Skeletal muscle satellite cell (primary cell): Measurements from ENCODE around the gene CCDC102B. TPM values are rescaled to one million over a fixed set of nuclear protein-coding genes. Genes with fewer than 3 reads are reported as not detected.

Source experiments
- H3K27me3 ChIP-seq: 2 replicates; pipeline ENCODE4 v1.7.0; 2013; ENCODE audit warnings: low read length; ENCODE audit not compliant: control insufficient read depth, insufficient read depth
- H3K36me3 ChIP-seq: 2 replicates; pipeline ENCODE4 v1.7.0; 2013; ENCODE audit warnings: mild to moderate bottlenecking, control low read depth, low read length; ENCODE audit not compliant: insufficient read depth
- H3K4me1 ChIP-seq: 2 replicates; pipeline ENCODE4 v1.7.0; 2013; ENCODE audit warnings: low read length; ENCODE audit not compliant: control insufficient read depth, insufficient read depth
- H3K4me2 ChIP-seq: 2 replicates; pipeline ENCODE4 v1.7.0; 2013; ENCODE audit warnings: mild to moderate bottlenecking, low read length
- H3K4me3 ChIP-seq: 2 replicates; pipeline ENCODE4 v1.7.0; 2013; ENCODE audit warnings: low read length
- H3K9ac ChIP-seq: 2 replicates; pipeline ENCODE4 v1.7.0; 2013; ENCODE audit warnings: mild to moderate bottlenecking, low read depth, low read length, moderate library complexity
- H3K9me3 ChIP-seq: replicated peaks from 2 replicates; pipeline ENCODE4 v1.7.0; 2013; ENCODE audit warnings: mild to moderate bottlenecking, control low read depth, low read length
- total RNA-seq: library from RNA; depleted of rRNA; stranded (reverse); fragments of >200 nt; gene quantifications from 2 replicates; pipeline ENCODE4 v1.2.3, GENCODE V29; 2012; rRNA removed

The CCDC102B gene
- 2.8 and 8.4 TPM in 2 replicates for total RNA-seq

DNA sequence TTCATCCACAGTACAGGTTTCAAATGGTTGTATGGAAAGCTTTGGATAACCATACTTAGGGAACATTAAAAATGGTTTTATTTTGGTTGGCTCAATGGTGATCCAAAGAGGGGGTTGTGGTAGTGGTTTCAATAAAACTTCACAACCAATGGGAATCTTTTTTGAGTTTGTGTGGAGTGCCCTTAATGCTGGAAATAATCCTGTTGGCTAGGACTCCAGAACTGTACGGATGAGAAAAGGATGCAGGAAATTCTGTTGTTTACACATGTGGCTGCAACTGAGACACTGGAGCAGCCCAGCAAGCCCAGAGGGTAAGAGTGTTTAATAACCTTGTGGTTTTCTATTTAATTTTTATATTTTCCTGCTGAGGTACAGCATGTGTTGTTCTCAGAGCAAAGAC, at the start of gene CCDC102B:
TSS of gene CCDC102B (plus strand) at position 210 of the 400 bp plus-strand sequence. CDS start 38,684 bp downstream, outside the sequence.
- H3K36me3 ChIP-seq: no peaks in the 10 kb centered on the region
- peak within 1 kb of the TSS; percentile 54 for H3K4me2 ChIP-seq
- H3K27me3 ChIP-seq: no peaks in the 10 kb centered on the region
- peak within 1 kb of the TSS; percentile 41 for H3K4me3 ChIP-seq
- H3K9me3 ChIP-seq: no peaks in the 10 kb centered on the region
- H3K4me1 ChIP-seq: peaks cover 24% of the 10 kb centered on the region
- H3K9ac ChIP-seq: peak within 1 kb of the TSS; percentile 36

- no peak overlapping the region for H3K4me2 ChIP-seq
- H3K4me3 ChIP-seq: no peak overlapping the region
- H3K9me3 ChIP-seq: no peaks in the 10 kb centered on the region
- no peaks in the 10 kb centered on the region for H3K4me1 ChIP-seq
- no peaks in the 10 kb centered on the region for H3K36me3 ChIP-seq
- no peaks in the 10 kb centered on the region for H3K27me3 ChIP-seq
- H3K9ac ChIP-seq: no peak overlapping the region
Observed at GRCh38 chr18:68757126-68757525, 40.8 kb upstream of the CCDC102B start.

DNA sequence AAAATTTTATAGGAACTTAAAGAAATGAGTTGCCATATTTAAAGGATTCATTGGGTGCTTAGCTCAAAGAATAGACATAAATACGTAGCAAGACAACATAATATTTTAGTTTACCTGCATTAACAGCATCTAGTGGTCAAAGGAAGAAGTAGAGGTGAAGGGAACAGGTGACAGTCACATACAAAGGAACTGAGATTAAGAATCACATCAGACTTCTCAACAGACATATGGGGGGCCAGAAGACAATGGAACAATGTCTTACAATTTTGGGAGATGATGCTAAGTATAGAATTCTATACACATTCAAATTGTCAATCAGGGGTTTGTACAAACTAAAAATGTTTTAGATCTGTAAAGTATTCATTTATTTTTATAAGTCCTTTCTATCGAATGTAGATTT, 38.6 kb upstream of the CCDC102B start:
- H3K36me3 ChIP-seq: no peaks in the 10 kb centered on the region
- no peak overlapping the region for H3K9ac ChIP-seq
- H3K4me1 ChIP-seq: peaks cover 3% of the 10 kb centered on the region
- H3K4me2 ChIP-seq: no peak overlapping the region
- H3K9me3 ChIP-seq: no peaks in the 10 kb centered on the region
- H3K27me3 ChIP-seq: no peaks in the 10 kb centered on the region
- no peak overlapping the region for H3K4me3 ChIP-seq

GRCh38 chr18:68763083-68763482, 34.8 kb upstream of the CCDC102B start:
- no peaks in the 10 kb centered on the region for H3K36me3 ChIP-seq
- no peaks in the 10 kb centered on the region for H3K9me3 ChIP-seq
- H3K4me2 ChIP-seq: no peak overlapping the region
- H3K4me3 ChIP-seq: no peak overlapping the region
- no peaks in the 10 kb centered on the region for H3K27me3 ChIP-seq
- H3K4me1 ChIP-seq: peaks cover 3% of the 10 kb centered on the region
- H3K9ac ChIP-seq: no peak overlapping the region

DNA sequence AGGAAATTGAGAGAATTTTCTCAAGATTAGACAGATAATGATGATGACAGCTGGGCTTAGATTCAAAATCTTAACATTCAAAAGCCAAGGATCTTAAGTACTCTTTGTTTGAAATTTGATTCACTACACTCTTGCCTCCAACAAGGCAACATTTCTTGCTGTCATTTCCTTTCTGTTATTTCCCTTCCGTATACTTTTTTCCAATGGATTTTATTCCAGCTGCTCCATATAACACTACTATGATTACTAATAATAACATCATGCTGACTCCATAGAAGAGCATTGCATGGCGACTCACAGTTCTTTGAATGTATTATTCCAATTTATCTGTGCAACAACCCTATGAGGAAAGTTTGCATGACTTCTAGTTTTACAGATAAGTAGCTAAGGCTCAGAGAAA, 33.9 kb upstream of the CCDC102B start:
- no peaks in the 10 kb centered on the region for H3K27me3 ChIP-seq
- H3K4me2 ChIP-seq: no peak overlapping the region
- no peaks in the 10 kb centered on the region for H3K9me3 ChIP-seq
- no peaks in the 10 kb centered on the region for H3K36me3 ChIP-seq
- no peak overlapping the region for H3K4me3 ChIP-seq
- H3K9ac ChIP-seq: no peak overlapping the region
- peaks cover 3% of the 10 kb centered on the region for H3K4me1 ChIP-seq

DNA sequence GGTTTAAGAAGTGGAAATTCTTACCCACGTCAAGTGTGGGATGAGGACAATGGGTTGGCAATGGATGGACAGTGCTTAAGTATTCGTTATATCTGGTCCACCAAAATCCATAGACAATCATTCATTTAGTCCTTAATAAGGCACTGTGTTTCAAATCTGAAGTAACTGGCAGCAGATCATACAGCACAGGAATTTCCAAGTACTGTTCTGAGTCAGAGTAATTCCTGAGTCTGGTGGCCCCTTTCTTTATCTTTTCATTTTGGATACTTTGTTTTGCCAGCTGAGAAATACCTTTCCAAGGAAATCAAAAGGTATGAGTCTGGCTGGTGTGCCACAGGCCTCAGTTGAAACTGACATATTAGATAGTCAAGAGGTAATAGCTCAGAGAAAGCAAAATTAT, 31.4 kb upstream of the CCDC102B start:
- H3K36me3 ChIP-seq: no peaks in the 10 kb centered on the region
- H3K27me3 ChIP-seq: no peaks in the 10 kb centered on the region
- no peak overlapping the region for H3K9ac ChIP-seq
- H3K4me1 ChIP-seq: peaks cover 3% of the 10 kb centered on the region
- no peak overlapping the region for H3K4me2 ChIP-seq
- no peaks in the 10 kb centered on the region for H3K9me3 ChIP-seq
- no peak overlapping the region for H3K4me3 ChIP-seq

- no peaks in the 10 kb centered on the region for H3K9me3 ChIP-seq
- H3K4me3 ChIP-seq: no peak overlapping the region
- no peaks in the 10 kb centered on the region for H3K36me3 ChIP-seq
- H3K4me2 ChIP-seq: no peak overlapping the region
- no peak overlapping the region for H3K9ac ChIP-seq
- no peaks in the 10 kb centered on the region for H3K27me3 ChIP-seq
- no peaks in the 10 kb centered on the region for H3K4me1 ChIP-seq
Observed at GRCh38 chr18:68769461-68769860, 28.4 kb upstream of the CCDC102B start.

GRCh38 chr18:68772268-68772667, 25.6 kb upstream of the CCDC102B start:
- Histone ChIP-seq H3K9ac (no peak overlapping the region), H3K36me3 (no peaks in the 10 kb centered on the region), H3K27me3 (no peaks in the 10 kb centered on the region), H3K9me3 (no peaks in the 10 kb centered on the region), H3K4me3 (no peak overlapping the region), H3K4me2 (no peak overlapping the region), H3K4me1 (no peaks in the 10 kb centered on the region)

DNA sequence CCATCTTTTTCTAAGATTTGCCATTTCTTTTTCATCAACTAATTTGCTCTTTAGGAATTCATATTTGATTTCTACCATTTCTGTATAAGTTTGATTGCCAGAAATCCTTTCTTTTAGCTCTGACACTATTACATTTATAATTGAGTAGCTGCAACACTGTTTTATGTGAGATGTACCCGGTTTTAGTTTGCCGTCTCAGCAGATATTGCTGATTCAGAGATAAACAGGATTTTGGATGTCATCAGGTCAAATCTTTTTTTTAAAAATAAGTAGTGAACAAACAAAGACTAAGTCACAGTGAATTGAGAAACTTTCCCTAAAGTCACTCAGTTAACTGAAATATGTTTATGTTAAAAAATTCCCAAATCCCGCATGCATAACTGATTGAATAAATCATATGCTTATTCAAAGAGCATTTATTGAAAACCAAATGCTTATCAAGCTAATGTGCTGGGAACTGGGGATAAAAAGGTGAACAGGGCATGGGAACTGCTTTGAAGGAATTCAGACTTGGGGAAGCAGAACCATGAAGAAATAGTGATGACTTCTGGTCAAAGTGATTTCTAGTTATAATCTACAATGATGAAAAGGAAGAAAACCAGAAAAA, 19.5 kb upstream of the CCDC102B start:
- H3K4me2 ChIP-seq: no peak overlapping the region
- H3K9me3 ChIP-seq: no peaks in the 10 kb centered on the region
- no peaks in the 10 kb centered on the region for H3K36me3 ChIP-seq
- no peak overlapping the region for H3K4me3 ChIP-seq
- no peaks in the 10 kb centered on the region for H3K27me3 ChIP-seq
- H3K9ac ChIP-seq: no peak overlapping the region
- peaks cover 3% of the 10 kb centered on the region for H3K4me1 ChIP-seq

GRCh38 chr18:68779169-68779568, 18.7 kb upstream of the CCDC102B start:
- Histone ChIP-seq H3K9ac (no peak overlapping the region), H3K4me1 (peaks cover 3% of the 10 kb centered on the region), H3K4me3 (no peak overlapping the region), H3K4me2 (no peak overlapping the region), H3K36me3 (no peaks in the 10 kb centered on the region), H3K27me3 (no peaks in the 10 kb centered on the region), H3K9me3 (no peaks in the 10 kb centered on the region)

GRCh38 chr18:68780802-68781635, 16.9 kb upstream of the CCDC102B start:
- Histone ChIP-seq H3K4me1 (peaks cover 3% of the 10 kb centered on the region), H3K9ac (no peak overlapping the region), H3K9me3 (no peaks in the 10 kb centered on the region), H3K4me3 (no peak overlapping the region), H3K27me3 (no peaks in the 10 kb centered on the region), H3K4me2 (no peak overlapping the region), H3K36me3 (no peaks in the 10 kb centered on the region)

GRCh38 chr18:68783506-68783905, 14.4 kb upstream of the CCDC102B start:
- Histone ChIP-seq H3K27me3 (no peaks in the 10 kb centered on the region), H3K4me3 (no peak overlapping the region), H3K4me1 (peaks cover 3% of the 10 kb centered on the region), H3K9ac (no peak overlapping the region), H3K4me2 (no peak overlapping the region), H3K9me3 (no peaks in the 10 kb centered on the region), H3K36me3 (no peaks in the 10 kb centered on the region)
